VCaP (cell line): ENCODE results near the gene FBP2.

ENCODE experiments used
- H3K27ac ChIP-seq: fragments of 450-650 bp; 2 replicates; pipeline ENCODE4 v1.5.1; 2017
- CTCF ChIP-seq: fragments of 450-650 bp; conservative IDR thresholded peaks from 2 replicates; pipeline ENCODE4 v1.5.1; 2017; ENCODE audit warnings: mild to moderate bottlenecking, moderate library complexity

Gene FBP2

GRCh38 chr9:94533601-94534000 lies 60.0 kb downstream of the FBP2 start:
- H3K27ac ChIP-seq: no peak overlapping the region
- TF ChIP-seq CTCF: no peak

- no peak for TF ChIP-seq CTCF
- H3K27ac ChIP-seq: no peak overlapping the region
These were observed 60.5 kb downstream of the FBP2 start for GRCh38 chr9:94533155-94533554.

- TF ChIP-seq CTCF: no peak
- H3K27ac ChIP-seq: no peak overlapping the region
These were observed 64.7 kb downstream of the FBP2 start for GRCh38 chr9:94528886-94529285.

- no peak for TF ChIP-seq CTCF
- no peak overlapping the region for H3K27ac ChIP-seq
These were observed 66.7 kb downstream of the FBP2 start for GRCh38 chr9:94526951-94527350.

- H3K27ac ChIP-seq: no peak overlapping the region
- no peak for TF ChIP-seq CTCF
These were observed 67.4 kb downstream of the FBP2 start for GRCh38 chr9:94526271-94526670.

- no peak overlapping the region for H3K27ac ChIP-seq
- TF ChIP-seq CTCF: no peak
These were observed 68.1 kb downstream of the FBP2 start for GRCh38 chr9:94525396-94526035.

GRCh38 chr9:94517254-94517653 lies 76.4 kb downstream of the FBP2 start:
- H3K27ac ChIP-seq: no peak overlapping the region
- no peak for TF ChIP-seq CTCF
